ENCODE data around the gene HSPA2.
"Not testable (repeated sequence)": the region's sequence is repeated elsewhere in the genome, so short reads cannot be mapped to it uniquely, and the experiment has no call there.

HSPA2 gene

DNA sequence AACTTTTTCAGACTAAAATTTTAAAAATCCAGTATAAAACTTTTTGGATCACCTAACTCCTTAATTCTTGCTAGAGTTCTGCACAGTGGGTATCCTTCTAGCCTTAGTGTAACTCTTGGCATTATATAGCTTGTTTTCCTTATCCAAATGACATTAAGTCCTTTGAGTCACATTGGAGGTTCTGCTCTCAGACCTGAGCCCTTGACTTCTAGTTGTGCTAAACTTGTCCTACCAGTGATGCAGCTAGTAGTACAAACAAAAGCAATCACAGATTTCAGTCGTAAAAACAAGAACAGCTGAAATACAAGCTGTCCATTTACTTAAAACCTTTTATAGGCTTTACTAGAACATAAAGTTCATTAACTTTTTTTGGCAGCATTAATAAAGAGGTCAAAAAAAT is 25.5 kb upstream of the HSPA2 start:
- DNase-seq: no peak

DNA sequence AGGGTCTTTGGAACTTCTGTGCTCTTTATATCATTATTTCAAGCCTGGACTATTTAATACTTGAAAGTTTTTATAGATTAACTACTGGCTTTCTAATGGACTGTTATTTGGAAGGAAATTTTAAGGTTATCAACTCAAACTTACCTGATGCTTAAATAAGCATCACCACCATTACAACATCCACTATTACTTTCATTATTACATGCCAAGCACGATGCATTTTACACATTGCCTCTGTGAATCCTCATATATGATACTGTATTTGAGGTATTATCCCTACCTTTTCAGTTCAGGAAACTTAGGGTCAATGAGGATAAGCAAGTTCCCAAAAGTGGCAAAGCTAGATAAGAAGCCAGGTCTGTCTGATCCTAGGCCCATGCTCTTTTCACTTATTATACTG is 23.6 kb upstream of the HSPA2 start:
- DNase-seq: no peak

DNA sequence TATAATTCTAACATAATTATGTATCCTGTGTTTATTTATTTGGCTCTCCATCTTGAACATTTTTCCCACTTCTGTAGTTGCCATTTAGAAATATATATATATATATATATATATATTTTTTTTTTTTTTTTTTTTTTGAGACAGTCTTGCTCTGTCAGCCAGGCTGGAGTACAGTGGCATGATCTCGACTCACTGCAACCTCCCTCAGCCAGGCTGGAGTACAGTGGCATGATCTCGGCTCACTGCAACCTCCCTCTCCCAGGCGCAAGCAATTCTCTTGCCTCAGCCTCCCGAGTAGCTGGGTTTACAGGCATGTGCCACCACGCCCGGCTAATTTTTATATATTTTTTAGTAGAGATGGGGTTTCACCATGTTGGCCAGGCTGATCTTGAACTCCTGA is 22.9 kb upstream of the HSPA2 start:
- DNase-seq: not testable (repeated sequence)

DNA sequence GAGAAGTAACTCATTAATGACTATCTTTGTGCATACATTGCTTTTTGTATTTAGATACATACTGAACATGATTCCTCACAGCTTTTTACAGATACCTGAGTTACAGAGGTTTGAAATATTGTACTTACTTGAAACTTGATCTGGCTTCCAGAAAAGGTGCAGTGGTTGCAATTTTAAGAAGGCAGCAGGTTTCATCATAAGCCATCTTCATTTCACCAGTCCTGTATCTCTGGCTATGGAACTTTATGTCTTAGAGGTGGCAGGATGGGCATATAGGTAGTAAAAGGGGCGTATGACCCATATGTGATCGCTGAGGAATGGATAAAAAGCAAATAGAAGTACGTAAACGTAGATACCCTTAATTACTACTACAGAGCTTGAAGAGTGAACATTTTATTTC is 22.3 kb upstream of the HSPA2 start:
- DNase-seq: no peak

DNA sequence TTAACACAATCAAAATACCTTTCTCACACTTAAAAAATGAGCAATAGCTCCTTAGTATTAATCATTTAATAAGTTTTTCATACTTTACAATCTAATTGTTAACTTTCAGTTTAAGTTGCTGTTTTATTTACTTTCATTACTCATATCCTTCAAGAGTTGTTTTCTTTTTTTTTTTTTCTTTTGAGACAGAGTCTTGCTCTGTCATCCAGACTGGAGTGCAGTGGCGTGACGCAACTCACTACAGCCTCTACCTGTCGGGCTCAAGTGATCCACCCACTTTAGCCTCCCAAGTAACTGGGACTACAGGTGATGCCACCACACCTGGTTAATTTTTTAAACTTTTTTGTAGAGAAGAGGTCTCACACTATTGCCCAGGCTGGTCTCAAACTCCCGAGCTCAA is 19.8 kb upstream of the HSPA2 start:
- DNase-seq: no peak

DNA sequence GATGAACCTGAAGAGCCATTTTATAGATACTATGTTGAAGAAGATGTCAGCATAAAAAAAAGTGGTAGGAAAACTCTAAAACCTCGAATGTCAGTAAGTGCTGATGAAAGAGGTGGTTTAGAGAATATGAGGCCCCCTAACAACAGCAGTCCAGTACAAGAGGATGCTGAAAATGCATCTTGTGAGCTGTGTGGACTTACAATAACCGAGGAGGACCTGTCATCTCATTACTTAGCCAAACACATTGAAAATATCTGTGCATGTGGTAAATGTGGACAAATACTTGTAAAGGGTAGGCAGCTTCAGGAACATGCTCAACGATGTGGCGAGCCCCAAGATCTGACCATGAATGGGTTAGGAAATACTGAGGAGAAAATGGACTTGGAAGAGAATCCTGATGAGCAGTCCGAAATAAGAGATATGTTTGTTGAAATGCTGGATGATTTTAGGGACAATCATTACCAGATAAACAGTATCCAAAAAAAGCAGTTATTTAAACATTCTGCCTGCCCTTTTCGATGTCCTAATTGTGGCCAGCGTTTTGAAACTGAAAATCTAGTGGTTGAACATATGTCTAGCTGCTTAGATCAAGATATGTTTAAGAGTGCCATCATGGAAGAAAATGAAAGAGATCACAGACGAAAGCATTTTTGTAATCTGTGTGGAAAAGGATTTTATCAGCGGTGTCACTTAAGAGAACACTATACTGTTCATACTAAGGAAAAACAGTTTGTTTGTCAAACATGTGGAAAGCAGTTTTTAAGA is 17.8 kb upstream of the HSPA2 start:
- no peak for DNase-seq

DNA sequence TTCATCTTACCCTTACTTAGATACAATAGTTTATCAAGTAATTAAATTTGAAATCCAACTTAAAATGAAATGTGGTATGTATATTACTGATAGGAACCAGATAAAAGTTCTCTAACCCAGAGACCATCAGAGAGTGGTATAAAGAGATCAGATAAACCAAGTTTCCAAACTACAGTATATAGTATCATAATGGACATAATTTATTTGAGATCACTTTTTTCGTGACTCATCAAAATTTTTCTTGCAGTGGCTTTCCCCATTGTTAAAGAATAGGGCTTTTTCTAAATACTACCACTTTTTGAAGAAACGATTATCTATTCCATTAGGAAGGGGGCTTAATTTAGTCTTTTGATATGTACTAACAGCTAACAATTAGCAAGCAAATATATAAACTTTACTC is 15.2 kb upstream of the HSPA2 start:
- DNase-seq: no peak

DNA sequence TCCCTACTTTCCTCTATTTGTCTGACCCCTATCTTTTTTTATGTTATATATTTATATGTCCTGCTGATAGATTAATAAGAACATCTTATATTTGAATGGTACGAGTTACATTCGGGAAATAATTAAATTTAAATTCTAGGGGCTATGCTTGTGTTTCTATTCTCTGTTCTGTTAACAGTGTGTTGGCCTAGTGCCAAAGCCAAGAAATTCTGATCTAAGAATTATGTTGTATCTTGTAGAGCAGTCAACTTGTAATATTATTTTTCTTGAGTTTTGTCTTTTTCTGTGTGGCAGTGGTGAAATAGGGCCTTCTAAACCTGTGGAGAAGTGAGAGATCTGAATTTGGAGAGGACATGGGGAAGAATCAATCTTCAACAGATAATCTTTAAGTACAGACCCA is 9.0 kb upstream of the HSPA2 start:
- DNase-seq: no peak

DNA sequence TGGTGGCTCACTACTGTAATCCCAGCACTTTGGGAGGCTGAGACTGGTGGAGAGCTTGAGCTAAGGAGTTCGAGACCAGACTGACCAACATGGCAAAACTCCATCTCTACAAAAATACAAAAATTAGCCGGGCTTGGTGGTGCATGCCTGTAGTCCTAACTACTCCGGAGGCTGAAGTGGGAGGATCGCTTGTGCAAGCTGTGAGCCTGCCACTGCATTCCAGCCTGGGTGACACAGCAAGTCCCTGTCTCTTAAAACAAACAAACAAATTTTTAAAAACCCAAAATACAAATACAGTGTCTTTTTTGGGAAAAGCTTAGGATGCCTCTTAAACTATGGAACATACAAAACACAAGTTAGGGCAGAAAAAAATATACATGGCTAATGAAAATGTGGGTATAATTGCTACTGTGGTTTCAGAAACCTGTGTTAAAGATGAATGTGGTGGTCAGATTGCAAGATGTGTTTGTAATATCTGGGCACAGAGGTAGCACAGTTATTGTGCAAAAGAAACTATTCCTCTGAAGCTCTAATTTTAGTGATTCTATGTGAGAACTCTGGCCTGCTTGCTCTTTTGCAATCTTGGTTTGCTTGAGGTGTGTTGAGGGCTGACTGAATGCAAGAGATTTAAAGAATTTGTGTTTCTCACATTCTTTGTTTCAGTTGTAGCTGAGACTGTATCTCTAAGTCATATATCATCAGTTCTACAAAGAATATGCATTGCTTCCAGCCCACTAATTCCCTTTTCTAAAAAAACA is 3.9 kb upstream of the HSPA2 start:
- no peak for DNase-seq

DNA sequence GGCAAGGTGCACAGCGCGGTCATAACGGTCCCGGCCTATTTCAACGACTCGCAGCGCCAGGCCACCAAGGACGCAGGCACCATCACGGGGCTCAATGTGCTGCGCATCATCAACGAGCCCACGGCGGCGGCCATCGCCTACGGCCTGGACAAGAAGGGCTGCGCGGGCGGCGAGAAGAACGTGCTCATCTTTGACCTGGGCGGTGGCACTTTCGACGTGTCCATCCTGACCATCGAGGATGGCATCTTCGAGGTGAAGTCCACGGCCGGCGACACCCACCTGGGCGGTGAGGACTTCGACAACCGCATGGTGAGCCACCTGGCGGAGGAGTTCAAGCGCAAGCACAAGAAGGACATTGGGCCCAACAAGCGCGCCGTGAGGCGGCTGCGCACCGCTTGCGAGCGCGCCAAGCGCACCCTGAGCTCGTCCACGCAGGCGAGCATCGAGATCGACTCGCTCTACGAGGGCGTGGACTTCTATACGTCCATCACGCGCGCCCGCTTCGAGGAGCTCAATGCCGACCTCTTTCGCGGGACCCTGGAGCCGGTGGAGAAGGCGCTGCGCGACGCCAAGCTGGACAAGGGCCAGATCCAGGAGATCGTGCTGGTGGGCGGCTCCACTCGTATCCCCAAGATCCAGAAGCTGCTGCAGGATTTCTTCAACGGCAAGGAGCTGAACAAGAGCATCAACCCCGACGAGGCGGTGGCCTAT is 875 bp downstream of the HSPA2 start:
- peak; percentile 28 to 37 for DNase-seq

DNA sequence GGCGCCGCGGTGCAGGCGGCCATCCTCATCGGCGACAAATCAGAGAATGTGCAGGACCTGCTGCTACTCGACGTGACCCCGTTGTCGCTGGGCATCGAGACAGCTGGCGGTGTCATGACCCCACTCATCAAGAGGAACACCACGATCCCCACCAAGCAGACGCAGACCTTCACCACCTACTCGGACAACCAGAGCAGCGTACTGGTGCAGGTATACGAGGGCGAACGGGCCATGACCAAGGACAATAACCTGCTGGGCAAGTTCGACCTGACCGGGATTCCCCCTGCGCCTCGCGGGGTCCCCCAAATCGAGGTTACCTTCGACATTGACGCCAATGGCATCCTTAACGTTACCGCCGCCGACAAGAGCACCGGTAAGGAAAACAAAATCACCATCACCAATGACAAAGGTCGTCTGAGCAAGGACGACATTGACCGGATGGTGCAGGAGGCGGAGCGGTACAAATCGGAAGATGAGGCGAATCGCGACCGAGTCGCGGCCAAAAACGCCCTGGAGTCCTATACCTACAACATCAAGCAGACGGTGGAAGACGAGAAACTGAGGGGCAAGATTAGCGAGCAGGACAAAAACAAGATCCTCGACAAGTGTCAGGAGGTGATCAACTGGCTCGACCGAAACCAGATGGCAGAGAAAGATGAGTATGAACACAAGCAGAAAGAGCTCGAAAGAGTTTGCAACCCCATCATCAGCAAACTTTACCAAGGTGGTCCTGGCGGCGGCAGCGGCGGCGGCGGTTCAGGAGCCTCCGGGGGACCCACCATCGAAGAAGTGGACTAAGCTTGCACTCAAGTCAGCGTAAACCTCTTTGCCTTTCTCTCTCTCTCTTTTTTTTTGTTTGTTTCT is 1.7 kb downstream of the HSPA2 start:
- DNase-seq: peak; percentile 30 to 31

DNA sequence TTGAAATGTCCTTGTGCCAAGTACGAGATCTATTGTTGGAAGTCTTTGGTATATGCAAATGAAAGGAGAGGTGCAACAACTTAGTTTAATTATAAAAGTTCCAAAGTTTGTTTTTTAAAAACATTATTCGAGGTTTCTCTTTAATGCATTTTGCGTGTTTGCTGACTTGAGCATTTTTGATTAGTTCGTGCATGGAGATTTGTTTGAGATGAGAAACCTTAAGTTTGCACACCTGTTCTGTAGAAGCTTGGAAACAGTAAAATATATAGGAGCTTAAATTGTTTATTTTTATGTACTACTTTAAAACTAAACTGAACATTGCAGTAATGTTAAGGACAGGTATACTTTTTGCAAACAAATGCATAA is 2.3 kb downstream of the HSPA2 start:
- DNase-seq: no peak

DNA sequence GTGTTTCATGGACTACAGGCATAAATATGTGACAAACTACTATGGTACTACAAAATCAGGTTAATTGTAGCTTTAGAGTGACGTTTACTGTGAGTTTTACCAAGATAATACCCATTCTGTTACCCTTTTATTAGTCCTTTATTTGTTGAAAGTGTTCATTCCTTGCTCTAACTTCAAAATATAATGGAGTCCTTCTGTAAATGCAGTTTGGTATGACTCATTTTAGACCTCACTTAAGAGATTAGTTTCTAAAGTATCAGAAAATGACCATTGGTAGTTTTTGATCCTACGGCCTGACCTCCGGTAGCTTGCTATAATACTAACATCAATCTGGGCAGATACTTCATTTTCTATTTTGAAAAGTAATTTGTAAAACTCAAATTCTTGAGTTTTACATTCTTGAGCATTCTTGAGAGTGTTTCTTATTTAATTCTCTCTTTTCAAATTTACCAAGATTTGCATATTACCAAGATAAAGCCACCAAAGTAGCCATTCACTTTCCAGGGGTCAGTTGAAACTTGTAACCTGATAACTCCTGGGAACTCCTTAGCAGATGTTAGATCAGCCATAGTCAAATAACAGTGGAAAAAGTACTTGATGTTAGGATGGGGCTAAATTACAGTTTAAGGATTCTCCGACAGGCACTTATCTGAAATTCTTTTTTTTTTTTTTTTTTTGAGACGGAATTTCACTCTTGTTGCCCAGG is 4.2 kb downstream of the HSPA2 start:
- DNase-seq: no peak

DNA sequence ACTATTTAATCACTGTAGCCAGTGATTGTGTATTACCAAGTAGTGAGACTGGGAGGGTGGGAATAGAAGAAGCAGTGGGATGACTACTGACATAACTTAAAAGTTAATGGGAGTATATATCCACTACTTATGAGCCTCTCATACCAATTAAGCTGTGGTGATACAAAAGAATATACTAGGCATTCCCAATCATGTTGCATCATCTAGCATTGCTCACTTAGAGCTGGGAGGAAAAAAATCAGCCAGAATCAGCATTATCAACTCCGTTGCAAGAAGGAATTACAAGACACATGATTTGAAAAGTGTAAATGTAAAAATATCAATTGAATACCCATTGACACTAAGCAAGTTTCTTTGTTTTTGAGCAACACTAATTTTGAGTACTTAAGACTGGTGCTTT is 8.5 kb downstream of the HSPA2 start:
- DNase-seq: no peak

DNA sequence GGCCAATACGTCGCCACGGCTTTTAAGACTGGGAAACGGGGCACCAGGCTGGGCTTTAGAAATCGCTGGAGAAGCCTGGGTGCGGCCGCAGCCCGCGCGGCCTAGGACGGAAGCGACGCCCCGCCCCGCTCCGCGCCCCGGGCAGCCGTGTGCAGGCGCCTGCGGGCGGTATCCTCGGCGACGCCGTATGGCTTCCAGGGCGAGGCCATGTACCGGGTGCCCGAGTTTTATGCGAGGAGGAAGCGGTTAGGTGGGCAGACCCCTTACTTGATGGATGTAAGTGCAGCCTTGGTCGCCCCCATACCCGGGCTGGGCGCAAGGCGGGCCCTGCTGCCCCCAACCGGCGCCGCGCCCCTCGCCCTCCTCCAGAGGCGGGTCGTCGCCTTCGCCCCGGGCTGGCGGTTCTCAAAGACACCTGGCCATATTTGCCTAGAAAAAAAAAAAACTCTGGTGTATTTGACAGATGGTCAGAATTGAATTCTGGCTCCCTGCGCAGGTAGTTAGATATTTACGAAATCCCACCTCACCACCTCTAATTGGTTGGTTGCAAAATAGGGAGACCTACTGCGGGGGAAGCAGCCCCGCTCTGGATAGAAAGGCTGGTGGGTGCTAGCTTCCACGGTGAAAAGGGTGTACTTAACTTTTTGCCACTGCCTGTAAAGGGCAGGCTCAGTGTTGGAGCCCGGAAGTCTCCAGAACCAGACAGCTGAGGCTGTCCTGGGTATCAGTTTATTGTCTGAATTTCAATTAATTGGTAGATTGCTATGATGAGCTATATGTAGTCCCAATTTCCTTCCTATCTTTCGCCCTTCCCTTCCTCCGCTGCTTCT is 9.5 kb downstream of the HSPA2 start, which contains the start of gene PPP1R36:
Gene PPP1R36, plus strand, starts transcription at position 171 of the 830 bp plus-strand sequence. Its CDS starts 37 bp downstream, at position 208.
- DNase-seq: peak; percentile 42 to 70

DNA sequence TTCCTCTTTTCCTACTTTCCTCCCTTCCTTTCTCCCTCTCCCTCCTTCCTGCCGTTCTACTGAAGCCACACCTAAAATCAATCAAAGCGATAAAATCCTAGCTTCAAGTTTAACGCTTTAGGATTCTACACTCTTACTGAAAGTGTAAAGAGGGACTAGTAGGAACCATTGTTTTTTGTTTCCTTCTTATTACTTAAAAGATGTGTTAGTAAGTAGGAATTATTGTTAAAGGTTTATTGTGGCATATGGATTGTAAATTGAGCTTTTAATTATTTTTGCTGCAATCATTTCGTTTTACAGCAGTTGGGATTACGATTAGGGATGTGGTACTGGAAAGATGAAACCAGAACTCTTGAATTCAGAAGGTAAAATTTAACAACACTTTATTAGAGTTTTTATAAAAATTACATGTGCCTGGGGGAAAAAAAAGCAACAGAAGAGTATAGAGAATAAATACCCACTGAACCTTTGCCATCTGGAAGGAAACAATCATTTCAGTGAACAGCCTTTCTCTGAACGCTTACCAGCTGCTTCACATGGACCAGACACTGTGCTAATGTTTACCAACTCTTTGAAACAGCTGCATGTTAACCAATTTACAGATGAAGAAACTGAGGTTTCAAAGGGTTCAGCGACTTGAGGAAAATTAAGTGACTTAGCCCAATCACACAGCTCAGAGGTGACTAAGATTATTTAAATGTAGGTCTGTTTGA is 10.2 kb downstream of the HSPA2 start:
- no peak for DNase-seq

DNA sequence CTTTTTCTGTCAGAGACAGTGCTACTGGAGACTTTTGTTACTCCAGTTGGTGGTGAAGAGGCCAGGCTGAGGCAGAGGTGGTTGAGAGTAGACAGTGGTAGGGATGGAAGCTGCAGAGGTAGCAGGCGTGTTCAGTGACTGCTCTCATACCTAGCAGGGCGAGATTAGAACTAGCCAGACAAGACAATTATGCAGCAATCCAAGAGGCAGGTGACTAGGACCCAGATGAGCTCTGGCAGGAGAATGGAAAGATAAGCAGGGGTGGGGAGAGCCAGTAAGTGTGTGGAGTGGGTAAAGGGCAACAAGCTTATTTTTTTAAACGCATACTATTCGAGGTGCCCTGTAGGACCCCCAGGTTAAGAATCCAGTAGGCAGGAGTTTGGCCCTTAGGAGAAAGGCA is 14.0 kb downstream of the HSPA2 start:
- no peak for DNase-seq

DNA sequence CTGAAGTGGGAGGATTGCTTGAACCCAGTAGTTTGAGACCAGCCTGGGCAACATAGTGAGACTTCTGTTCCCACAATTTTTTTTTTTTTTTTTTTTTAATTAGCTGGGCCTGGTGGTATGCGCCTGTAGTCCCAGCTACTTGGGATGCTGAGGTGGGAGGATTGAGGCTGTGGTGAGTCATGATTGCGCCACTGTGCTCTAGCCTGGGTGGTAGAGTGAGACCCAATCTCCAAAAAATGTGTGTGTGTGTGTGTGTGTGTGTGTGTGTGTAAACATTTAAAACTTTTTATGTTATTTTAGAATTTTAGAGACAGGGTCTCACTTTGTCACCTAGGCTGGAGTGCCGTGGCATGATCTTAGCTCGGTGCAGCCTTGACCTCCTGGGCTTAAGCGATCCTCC is 16.0 kb downstream of the HSPA2 start:
- DNase-seq: no peak

DNA sequence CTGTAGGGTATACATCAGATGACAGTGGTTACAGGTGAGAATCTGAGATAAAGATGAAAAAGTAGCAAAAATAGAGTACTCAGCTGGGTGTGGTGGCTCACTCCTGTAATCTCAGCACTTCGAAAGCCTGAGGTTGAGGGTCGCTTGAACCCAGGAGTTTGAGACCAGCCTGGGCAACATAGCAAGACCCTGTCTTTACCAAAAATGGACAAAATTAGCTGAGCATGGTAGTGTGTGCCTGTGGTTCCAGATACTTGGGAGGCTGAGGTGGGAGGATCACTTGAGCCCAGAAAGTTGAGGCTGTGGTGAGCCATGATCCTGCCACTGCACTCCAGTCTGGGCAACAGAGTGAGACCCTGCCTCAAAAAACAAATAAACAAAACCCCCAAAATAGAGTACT is 17.7 kb downstream of the HSPA2 start:
- DNase-seq: not testable (repeated sequence)

DNA sequence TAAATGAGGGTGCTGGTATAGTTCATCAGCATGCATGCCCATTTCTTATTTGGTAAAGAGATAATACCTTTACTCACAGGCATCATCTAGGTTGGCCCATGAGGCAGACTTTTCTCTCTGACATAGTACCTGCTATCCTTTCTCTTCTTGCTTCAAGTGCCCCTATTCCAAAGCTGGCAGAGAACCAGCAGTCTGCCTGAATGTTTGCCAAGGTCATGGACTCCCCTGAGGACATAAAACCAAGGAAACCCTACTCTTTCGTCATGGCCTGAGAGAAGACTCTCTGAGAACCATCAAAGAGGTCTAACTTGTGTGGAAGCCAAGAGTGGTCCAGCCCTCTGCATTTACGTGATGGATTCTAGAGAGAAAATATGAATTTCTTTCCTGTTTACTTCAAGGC is 21.1 kb downstream of the HSPA2 start:
- no peak for DNase-seq

DNA sequence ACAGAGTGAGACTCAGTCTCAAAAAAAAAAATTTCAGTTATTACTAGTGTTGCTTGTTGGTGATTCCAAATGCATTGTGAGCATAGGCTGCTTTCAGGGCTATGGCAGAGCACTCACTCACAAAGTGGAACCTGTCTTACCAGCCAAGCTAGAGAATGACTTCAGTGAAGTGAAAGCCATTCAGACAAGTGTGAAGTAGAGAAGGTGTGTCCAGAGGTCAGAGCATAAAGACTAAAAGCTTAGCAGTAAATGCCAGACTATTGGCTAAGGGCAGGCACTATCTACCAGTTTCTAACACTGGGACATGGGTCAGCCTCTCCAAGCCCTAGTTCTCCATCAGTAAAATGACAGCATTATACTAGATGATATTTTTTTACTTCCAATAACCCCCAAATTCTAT is 21.9 kb downstream of the HSPA2 start:
- no peak for DNase-seq
